Large intestine (tissue), 3 donors: ENCODE measurements around the gene ENPEP. TPM values are rescaled to one million over a fixed set of nuclear protein-coding genes. Genes with fewer than 3 reads are reported as not detected.

ENCODE experiments used
- DNase-seq, 2 donors: peaks; one replicate each; pipeline versions ENCODE4 v3.0.0 to v3.0.0-alpha.2; 2013
- H3K27ac ChIP-seq: one replicate; pipeline ENCODE4 v1.5.1; 2013; ENCODE audit warnings: low read length
- H3K27me3 ChIP-seq: 2 replicates; pipeline ENCODE4 v1.6.1; 2013; ENCODE audit warnings: low read length; ENCODE audit not compliant: control insufficient read depth, insufficient read depth
- H3K36me3 ChIP-seq: 2 replicates; pipeline ENCODE4 v1.6.1; 2013; ENCODE audit warnings: low read length; ENCODE audit not compliant: control insufficient read depth, insufficient read depth
- H3K4me1 ChIP-seq: one replicate; pipeline ENCODE4 v1.6.1; 2013; ENCODE audit warnings: low read length; ENCODE audit not compliant: control insufficient read depth, insufficient read depth
- H3K4me3 ChIP-seq: one replicate; pipeline ENCODE4 v1.5.1; 2013; ENCODE audit warnings: low read length
- H3K9me3 ChIP-seq: one replicate; pipeline ENCODE4 v1.6.1; 2013; ENCODE audit warnings: mild to moderate bottlenecking, low read depth, low read length, moderate library complexity; ENCODE audit not compliant: control insufficient read depth
- WGBS: methylation state at CpG from one replicate; pipeline ENCODE4 v1.1.5; 2013; ENCODE audit warnings: low lambda C conversion rate; ENCODE audit not compliant: insufficient coverage; 5-methylcytosine and 5-hydroxymethylcytosine counted together
- polyA plus RNA-seq: library from polyadenylated mRNA; unstranded; fragments of 120-200 nt; gene quantifications from one replicate; pipeline ENCODE4 v1.2.1, GENCODE V29; 2013

The ENPEP gene
- polyA plus RNA-seq, 1 donor, result 24.6 TPM

DNA sequence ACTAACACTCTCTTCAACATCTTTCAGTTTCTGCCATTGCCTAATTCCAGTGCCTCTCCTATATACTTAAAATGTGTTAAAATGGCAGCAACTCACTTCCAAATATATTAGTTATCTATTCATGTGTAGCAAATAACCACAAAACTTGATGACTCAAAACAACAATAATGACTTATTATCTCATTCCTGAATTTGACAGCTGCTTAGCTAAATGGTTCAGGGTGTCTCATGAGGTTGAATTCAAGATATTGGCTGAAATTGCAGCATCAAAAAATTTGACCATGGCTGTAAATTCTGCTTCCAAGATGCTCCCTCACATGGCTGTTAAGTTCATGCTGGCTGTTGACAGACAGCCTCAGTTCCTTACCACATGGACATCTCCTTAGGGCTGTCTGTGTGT, 121.6 kb downstream of the ENPEP start:
- H3K4me1 ChIP-seq, result no peaks in the 10 kb centered on the region
- no peaks in the 10 kb centered on the region for H3K36me3 ChIP-seq
- no peak for DNase-seq
- no peak overlapping the region for H3K27ac ChIP-seq
- no peaks in the 10 kb centered on the region for H3K27me3 ChIP-seq
- H3K9me3 ChIP-seq, result no peaks in the 10 kb centered on the region
- no peak overlapping the region for H3K4me3 ChIP-seq

DNA sequence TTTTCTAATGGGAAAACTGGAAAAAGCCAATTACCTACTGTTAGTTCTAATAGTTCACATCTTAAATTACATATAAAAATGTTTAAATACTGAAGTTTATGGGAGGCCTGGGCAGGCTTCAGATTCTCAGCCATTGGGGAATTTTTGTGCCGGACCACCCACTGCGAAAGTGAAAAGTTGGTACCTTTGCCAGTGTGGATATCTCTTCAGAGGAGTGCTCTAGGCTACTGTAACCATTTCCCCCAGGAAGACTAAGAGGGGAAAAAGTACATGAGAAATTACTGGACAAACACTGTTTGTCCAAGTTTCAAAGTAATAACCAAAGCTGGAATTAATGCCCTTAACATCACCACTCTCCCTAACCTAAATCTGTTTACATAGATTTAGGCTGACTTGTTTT, 126.1 kb downstream of the ENPEP start:
- Histone ChIP-seq H3K4me3 (no peak overlapping the region), H3K9me3 (no peaks in the 10 kb centered on the region), H3K27ac (no peak overlapping the region), H3K4me1 (no peaks in the 10 kb centered on the region), H3K27me3 (no peaks in the 10 kb centered on the region), H3K36me3 (no peaks in the 10 kb centered on the region)
- no CpG with 5 or more reads among the region's 2 CpGs for WGBS
- no peak for DNase-seq

DNA sequence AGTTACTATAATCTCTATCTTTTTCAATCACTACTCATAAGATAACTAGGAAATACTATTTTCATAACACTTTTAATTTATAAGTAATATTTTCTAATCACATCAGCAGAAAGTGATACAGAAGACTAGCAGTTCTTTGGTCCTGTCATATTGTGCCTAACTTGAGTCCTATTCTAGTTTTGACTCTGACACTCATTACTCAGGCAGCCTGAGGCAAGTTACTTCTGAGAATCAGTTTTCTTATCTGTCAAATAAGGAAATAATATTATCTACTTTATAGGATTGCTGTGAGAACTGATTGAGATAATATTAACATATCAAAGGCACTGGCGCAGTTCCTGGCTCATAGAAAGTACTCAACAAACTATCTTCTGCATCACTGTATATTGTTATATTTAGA, 129.1 kb downstream of the ENPEP start:
- WGBS, result no CpG with 5 or more reads among the region's 1 CpG
- peaks cover 7% of the 10 kb centered on the region for H3K27me3 ChIP-seq
- peaks cover 3% of the 10 kb centered on the region for H3K4me1 ChIP-seq
- no peak overlapping the region for H3K27ac ChIP-seq
- no peak overlapping the region for H3K4me3 ChIP-seq
- no peaks in the 10 kb centered on the region for H3K36me3 ChIP-seq
- H3K9me3 ChIP-seq, result no peaks in the 10 kb centered on the region
- no peak for DNase-seq

DNA sequence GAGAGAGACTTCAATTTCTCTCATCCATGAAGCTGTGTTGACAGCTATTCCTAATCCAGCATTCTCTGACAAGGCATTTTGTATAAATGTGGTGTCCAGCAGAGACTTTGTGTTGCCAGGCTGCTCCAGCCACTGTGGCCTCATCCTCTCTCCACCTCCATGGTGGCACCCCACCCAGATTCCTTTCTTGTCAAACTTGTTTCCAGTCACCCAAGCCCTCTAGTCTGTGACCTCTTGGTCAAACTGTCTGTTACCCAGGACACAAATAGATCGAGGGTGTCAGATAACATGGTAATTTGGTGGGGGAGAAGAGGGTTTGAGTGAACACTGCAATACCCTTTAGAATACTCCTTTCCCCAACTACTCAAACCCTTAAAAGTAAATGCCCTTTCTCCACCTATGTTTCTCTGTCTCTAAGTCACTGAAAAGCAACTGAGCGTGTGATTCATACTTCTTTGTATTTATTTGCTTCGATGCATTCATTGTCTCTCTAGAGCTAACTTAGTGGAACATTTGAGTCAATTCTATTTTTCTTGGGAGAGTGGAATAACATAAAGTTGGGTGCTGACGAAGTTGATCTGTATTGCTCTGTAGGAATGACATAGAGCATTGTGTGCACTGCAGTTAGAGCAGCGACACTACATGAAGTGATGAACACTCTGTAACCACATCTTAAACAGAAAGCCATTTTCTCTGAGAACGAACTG, 133.2 kb downstream of the ENPEP start:
- no peak overlapping the region for H3K27ac ChIP-seq

DNA sequence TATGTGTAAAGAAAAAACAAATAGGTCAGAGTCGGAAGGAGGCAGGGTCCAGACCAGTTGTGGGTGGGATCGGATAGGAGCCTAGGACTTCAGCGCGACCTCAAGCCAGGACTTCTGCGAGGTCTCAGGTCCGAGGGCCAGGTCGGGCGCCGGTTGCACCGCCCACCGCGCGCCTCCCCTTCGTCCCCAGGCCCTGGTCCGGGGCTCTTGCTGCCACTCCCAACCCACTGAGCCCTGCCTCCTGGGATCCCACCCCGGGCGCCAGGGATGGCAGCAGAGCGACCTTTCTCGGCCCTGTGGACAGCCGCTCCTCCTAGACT, 134.6 kb downstream of the ENPEP start:
- Histone ChIP-seq H3K27ac (peak overlapping the region; percentile 74), H3K9me3 (peaks cover 8% of the 10 kb centered on the region), H3K36me3 (no peaks in the 10 kb centered on the region), H3K27me3 (peaks cover 54% of the 10 kb centered on the region), H3K4me1 (peaks cover 3% of the 10 kb centered on the region), H3K4me3 (peak overlapping the region; percentile 41)
- no CpG with 5 or more reads among the region's 20 CpGs for WGBS
- DNase-seq, result no peak

More for the DNA sequence above, 133.2 kb downstream of the ENPEP start:
- WGBS, result 30% methylated on average over 2 of the region's 6 CpGs
- H3K36me3 ChIP-seq, result no peaks in the 10 kb centered on the region
- H3K9me3 ChIP-seq, result peaks cover 5% of the 10 kb centered on the region
- peaks cover 3% of the 10 kb centered on the region for H3K4me1 ChIP-seq
- no peak overlapping the region for H3K4me3 ChIP-seq
- H3K27me3 ChIP-seq, result peaks cover 41% of the 10 kb centered on the region
- DNase-seq, result no peak

DNA sequence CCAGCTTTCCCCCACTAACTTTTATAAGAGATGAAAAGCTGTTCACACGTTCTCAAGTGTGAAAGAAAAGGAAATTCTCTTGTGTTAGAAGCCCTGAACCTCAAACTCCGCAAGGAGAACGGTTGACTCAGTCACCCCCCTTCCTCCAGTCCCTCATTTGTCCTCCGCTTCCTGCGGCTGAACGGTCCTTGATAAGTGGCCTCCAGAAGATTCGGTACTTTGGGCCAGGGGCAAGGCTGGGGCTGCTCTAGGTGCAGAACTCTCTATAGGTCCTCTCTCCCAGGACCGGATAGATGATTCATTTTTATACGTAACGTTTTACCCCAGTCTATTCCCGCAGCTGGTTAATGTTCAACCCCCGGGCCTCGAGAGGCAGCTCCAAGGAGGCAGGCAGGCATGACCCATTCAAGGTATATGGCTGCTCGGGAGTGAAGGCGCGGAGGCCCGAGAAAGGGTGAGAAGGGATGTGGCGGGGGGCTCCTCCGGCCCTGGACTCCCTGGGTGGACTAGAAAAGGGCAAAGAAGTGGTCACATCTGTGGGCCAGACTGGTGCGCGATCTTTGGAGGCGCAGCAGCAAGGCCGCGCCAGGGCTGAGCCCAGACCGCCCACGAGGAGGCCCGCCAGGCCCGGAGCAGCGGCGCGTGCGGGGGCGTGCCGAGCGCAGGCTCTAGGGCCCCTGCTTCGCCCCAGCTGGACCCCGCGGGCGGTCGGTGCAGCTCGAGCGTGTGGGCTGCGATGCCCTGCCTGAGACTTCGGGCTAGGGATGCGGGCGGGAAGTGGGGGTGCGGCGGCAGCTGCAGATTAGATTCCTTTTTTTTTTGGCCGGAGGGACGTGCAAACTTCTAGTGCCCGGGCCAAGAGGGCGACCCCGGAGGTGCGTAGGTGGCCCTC, 135.2 kb downstream of the ENPEP start:
- Histone ChIP-seq H3K27me3 (peaks cover 60% of the 10 kb centered on the region), H3K9me3 (peaks cover 10% of the 10 kb centered on the region), H3K36me3 (no peaks in the 10 kb centered on the region), H3K27ac (peak overlapping the region; percentile 74), H3K4me1 (peaks cover 3% of the 10 kb centered on the region), H3K4me3 (peak overlapping the region; percentile 41)
- DNase-seq, result peak; percentile 88 to 97
- 0% methylated on average over 1 of the region's 54 CpGs for WGBS

DNA sequence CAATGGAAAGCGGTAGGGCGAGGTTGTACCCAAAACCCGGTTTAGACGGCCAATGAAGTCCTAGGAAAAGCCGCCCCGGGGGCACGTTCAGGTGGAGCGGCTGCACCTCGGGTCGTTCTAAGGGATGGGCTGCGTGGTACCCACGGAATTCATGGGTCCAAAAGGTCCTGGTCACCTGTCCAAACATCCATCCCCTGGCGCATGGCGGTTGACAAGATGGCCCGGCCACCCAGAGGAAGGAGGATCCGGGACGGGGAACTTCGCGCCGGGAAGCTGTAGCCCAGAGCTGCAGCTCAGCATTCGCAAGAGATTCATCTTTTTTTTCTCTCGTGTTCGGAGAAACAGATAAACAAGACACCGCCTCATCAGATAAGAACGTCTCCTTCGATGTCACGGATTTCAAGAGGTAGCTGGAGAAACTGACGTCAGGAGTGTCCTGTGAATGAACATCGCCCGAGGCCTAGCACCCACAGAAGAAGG, 136.1 kb downstream of the ENPEP start:
- Histone ChIP-seq H3K4me3 (peak overlapping the region; percentile 41), H3K27ac (peak overlapping the region; percentile 74), H3K36me3 (no peaks in the 10 kb centered on the region), H3K9me3 (peaks cover 10% of the 10 kb centered on the region), H3K27me3 (peaks cover 64% of the 10 kb centered on the region), H3K4me1 (peaks cover 3% of the 10 kb centered on the region)
- WGBS, result 49% methylated on average over 5 of the region's 30 CpGs
- peak in 1 of 2 donors; percentile 53 for DNase-seq

DNA sequence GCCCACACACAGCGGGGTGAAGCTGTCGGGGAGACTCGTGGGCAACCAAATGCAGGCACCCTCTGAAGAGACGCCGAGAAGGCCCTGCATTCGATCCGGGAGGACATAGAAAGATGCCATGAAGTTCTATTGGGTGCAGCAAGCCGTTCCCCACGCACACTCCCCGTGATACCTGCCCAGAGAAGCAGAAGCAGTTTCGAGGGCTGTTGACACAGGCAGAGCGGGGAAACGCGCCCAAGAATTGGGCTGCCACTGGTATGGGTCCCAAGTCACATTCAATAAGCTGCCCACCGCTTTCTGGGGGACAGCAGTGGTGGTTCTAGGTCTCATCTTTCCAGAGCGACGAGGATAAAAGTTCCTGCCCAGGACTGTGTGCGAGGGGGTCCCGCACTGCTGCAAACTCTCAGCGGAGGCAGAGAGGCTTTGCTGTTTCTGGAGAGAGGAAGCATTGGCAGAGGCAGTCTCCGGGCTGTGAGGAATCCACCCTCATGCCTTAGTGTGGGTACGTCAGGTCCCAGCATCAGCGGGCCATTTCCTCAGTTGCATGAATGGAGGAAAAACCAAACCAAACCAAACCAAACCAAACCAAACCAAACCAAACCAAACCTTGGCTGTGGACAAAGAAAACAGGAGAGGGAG, 136.8 kb downstream of the ENPEP start:
- peak in 1 of 2 donors; percentile 57 for DNase-seq
- no CpG with 5 or more reads among the region's 23 CpGs for WGBS
- Histone ChIP-seq H3K27me3 (peaks cover 66% of the 10 kb centered on the region), H3K4me1 (peaks cover 7% of the 10 kb centered on the region), H3K36me3 (no peaks in the 10 kb centered on the region), H3K4me3 (peak overlapping the region; percentile 41), H3K27ac (peak overlapping the region; percentile 74), H3K9me3 (peaks cover 10% of the 10 kb centered on the region)

DNA sequence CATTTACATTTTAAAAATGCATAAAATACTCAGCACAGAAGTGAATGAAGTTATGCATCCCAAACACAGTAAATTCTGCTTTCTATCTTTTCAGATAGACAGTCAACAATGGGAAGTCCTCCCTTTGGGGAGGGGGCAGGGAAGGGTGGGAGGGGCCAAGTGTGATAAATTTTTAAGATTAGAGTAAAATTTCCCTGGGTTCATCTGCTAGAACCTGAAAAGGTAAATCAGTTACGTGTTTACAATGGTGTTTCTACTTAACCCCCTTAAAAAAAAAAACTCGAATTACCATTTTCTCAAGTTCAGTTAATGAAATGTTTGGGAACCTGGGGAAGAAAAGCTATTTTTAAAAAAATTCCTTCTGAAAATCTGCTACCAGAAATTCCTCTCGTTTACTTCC, 137.8 kb downstream of the ENPEP start:
- peaks cover 75% of the 10 kb centered on the region for H3K27me3 ChIP-seq
- WGBS, result 0% methylated on average over 1 of the region's 3 CpGs
- peak overlapping the region; percentile 70 for H3K27ac ChIP-seq
- H3K9me3 ChIP-seq, result peaks cover 10% of the 10 kb centered on the region
- H3K36me3 ChIP-seq, result no peaks in the 10 kb centered on the region
- H3K4me1 ChIP-seq, result peaks cover 7% of the 10 kb centered on the region
- H3K4me3 ChIP-seq, result peak overlapping the region; percentile 41
- peak in 1 of 2 donors; percentile 38 for DNase-seq

DNA sequence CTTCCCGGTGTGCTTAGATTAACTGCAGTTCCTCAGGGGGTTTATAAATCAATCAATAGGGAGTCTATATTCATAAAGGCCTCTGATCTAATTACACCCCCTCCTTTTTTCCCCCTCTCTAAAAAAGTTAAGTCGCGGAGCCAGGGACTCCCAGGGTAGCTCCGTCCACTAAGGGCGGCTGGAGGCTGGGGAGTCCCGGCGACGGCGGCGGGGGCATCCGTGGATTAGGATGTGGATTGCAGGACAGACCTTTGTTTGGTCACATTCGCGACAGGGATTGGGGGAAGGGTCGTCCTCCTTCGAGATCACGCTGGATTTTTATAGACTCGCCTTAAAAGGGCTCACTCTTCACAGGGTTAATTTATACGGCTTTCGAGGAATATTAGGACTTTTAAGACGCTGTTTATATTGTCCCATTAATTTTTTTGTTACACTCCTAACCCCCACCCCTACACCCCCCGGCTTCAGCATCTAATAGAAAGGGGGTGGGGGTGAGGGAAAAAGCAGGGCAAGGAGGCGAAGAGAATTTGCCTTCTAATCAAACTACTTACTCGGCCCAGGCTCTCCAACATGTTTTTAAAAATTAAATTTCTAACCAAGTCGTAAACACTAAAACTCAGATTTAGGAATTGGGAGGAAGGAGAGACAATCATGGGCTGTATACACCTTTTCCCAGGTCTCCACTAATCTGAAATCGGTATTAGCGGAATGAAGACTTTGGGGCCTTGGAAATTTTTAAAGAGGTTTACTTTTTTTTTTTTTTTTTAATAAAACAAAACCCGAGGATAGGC, 138.4 kb downstream of the ENPEP start:
- H3K4me3 ChIP-seq, result peak overlapping the region; percentile 41
- H3K27ac ChIP-seq, result peak overlapping the region; percentile 70
- peak in 1 of 2 donors; percentile 47 for DNase-seq
- WGBS, result 20% methylated on average over 5 of the region's 27 CpGs
- H3K9me3 ChIP-seq, result peaks cover 10% of the 10 kb centered on the region
- no peaks in the 10 kb centered on the region for H3K36me3 ChIP-seq
- H3K4me1 ChIP-seq, result peaks cover 7% of the 10 kb centered on the region
- peaks cover 78% of the 10 kb centered on the region for H3K27me3 ChIP-seq
